ENCODE data around the gene CDH5.

CDH5 gene

DNA sequence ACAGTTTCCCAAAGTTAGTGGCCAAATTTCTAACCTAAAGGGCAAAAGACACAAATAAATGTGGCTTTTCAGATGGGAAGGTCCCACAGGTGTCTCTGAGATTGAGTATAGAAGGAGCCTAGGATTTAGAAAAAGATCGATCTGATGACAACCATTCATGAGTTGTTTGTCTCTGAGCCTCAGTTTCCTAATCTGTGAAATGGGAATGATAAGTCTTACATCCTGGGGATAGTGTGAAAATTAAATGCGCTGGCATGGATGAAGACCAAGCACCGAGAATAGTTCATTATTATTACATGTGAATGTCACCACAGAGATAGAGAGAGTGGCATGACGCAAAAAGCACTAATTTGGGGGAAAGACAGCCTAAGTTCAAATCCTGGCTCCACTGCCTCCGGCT is 7.2 kb downstream of the CDH5 start:
- H3K4me3 ChIP-seq (replicated peaks; ENCODE audit: low read depth, low read length) = no peak overlapping the region
- TF ChIP-seq, protein P1, sequence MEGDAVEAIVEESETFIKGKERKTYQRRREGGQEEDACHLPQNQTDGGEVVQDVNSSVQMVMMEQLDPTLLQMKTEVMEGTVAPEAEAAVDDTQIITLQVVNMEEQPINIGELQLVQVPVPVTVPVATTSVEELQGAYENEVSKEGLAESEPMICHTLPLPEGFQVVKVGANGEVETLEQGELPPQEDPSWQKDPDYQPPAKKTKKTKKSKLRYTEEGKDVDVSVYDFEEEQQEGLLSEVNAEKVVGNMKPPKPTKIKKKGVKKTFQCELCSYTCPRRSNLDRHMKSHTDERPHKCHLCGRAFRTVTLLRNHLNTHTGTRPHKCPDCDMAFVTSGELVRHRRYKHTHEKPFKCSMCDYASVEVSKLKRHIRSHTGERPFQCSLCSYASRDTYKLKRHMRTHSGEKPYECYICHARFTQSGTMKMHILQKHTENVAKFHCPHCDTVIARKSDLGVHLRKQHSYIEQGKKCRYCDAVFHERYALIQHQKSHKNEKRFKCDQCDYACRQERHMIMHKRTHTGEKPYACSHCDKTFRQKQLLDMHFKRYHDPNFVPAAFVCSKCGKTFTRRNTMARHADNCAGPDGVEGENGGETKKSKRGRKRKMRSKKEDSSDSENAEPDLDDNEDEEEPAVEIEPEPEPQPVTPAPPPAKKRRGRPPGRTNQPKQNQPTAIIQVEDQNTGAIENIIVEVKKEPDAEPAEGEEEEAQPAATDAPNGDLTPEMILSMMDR (IDR thresholded peaks at IDR 0.05; ENCODE audit: low read depth, low read length, missing control alignments) = no peak
- no peak for DNase-seq (ENCODE audit: extremely low read depth, low read depth)

DNA sequence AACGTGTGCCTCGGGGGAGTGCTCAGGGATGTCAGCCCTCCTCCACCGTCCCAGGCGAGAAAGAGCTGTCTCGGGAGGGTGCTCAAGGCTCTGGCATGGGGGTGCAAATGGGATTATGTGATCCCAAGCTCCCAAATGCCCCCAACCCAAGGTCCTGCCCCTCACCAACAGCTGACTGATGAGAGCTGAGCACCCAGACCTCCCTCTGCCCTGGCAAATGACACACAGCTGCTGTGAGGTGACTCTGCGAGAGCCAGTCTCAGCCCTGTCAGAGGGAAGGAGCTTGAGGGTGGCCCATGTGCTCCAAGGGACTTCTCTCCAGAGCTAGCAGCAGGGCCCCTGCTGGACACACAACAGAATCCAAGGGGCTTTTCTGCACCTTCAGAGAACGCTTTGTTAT is 7.7 kb downstream of the CDH5 start:
- TF ChIP-seq, protein P1 (IDR thresholded peaks at IDR 0.05; ENCODE audit: low read depth, low read length, missing control alignments) = no peak
- no peak for DNase-seq (ENCODE audit: extremely low read depth, low read depth)
- no peak overlapping the region for H3K4me3 ChIP-seq (replicated peaks; ENCODE audit: low read depth, low read length)

DNA sequence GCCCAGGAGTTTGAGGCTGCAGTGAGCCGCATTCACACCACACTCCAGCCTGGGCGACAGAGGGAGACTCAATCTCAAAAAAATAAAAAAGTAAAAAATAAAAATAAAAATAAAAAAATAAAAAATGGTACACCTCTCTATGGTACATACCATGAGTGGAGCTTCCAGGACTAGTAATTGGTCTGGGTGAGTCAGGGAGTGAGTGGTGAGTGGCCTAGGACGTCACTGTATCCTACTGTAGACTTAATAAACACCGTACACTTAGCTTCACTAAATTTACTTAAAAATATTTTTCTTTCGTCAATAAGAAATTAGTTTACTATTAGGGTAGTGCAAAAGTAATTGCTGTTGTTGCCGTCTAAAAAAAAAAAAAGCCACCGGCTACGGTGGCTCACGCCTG is 9.0 kb downstream of the CDH5 start:
- no peak for DNase-seq (ENCODE audit: extremely low read depth, low read depth)
- H3K4me3 ChIP-seq (replicated peaks; ENCODE audit: low read depth, low read length) = no peak overlapping the region
- TF ChIP-seq, protein P1 (IDR thresholded peaks at IDR 0.05; ENCODE audit: low read depth, low read length, missing control alignments) = no peak

DNA sequence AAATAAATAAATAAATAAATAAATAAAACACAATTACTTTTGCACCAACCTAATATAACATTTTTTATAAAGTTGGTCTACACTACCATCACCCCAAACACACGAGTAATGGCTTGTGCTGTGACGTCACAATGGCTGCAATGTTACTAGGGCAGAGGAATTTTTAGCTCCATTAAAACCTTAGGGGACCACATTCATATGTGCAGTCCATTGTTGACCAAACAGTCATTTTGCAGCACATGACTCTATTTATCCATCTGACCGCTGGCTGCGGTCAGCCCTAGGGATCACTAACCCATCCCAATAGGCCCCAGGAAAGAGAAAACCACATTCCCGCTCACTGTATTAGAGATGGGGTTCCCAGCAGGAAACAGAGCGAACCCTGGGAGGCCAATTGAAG is 9.6 kb downstream of the CDH5 start:
- DNase-seq (ENCODE audit: extremely low read depth, low read depth) = no peak
- H3K4me3 ChIP-seq (replicated peaks; ENCODE audit: low read depth, low read length) = no peak overlapping the region
- TF ChIP-seq, protein P1 (IDR thresholded peaks at IDR 0.05; ENCODE audit: low read depth, low read length, missing control alignments) = no peak

DNA sequence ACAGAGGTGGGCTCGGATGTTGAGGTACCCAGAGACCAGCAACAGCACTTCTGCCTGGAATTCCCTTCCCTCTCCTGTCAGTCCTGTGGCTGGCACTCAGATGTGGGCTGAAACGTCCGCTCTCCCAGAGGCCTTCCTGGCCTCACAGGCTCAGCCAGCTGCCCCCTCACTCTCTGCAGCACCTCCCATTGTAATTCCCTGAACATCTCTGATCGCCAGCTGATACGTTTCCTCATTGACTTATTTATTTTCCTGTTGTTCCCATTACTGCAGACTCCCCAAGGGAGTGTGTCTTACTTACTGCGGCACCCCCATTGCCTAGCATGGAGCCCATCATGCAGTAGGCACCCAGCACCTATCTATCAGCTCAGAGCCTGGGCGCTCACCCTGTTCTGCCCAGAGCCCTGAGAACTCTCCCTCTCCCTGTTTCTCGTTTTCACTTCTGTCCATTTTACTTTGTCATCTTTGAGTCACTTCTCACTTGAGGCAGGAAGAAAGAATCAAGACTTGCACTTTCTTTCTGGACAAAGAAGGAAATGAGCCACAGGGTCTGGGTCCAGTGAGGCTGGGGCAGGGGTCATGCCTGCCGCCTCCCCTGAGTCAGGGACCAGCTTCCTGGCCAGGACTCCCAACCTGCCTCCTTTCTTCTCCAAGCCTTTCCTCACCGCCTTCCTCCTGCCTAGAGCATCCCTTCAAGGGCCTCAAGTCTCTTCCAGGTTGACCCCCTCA is 10.2 kb downstream of the CDH5 start:
- no peak for DNase-seq (ENCODE audit: extremely low read depth, low read depth)
- TF ChIP-seq, protein P1 (IDR thresholded peaks at IDR 0.05; ENCODE audit: low read depth, low read length, missing control alignments) = no peak
- H3K4me3 ChIP-seq (replicated peaks; ENCODE audit: low read depth, low read length) = no peak overlapping the region

DNA sequence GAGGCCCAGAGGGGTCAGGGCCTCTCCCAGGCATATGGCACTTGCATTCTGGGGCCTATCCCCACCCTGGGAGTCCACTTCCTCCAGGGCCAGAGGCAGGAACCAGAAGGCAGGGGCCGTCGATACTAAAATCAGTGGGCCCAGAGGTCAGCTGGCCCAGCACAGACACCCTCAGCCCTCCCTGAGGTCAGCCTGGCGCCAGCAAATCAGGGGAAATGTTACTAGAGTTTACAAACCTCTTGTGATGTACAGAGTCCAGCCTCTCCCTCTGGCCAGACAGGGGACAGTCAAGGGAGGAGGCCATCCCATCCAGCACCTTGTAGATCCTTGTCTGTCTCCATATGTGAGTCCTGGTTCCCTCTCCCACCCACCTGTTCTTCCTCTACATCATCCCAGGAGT is 10.8 kb downstream of the CDH5 start:
- H3K4me3 ChIP-seq (replicated peaks; ENCODE audit: low read depth, low read length) = no peak overlapping the region
- DNase-seq (ENCODE audit: extremely low read depth, low read depth) = no peak
- TF ChIP-seq, protein P1 (IDR thresholded peaks at IDR 0.05; ENCODE audit: low read depth, low read length, missing control alignments) = no peak

Measured in HFF-Myc (cell line).